Smooth muscle cell of the brain vasculature (primary cell): ENCODE measurements around the gene TRIM48.
"Not testable (repeated sequence)": the region's sequence is repeated elsewhere in the genome, so short reads cannot be mapped to it uniquely, and the experiment has no call there.

Experiments
- DNase-seq: peaks from one replicate; pipeline ENCODE4 v3.0.0-alpha.2; 2012; ENCODE audit warnings: low read depth, low spot score

The TRIM48 gene, protein sequence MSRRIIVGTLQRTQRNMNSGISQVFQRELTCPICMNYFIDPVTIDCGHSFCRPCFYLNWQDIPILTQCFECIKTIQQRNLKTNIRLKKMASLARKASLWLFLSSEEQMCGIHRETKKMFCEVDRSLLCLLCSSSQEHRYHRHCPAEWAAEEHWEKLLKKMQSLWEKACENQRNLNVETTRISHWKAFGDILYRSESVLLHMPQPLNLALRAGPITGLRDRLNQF

DNA sequence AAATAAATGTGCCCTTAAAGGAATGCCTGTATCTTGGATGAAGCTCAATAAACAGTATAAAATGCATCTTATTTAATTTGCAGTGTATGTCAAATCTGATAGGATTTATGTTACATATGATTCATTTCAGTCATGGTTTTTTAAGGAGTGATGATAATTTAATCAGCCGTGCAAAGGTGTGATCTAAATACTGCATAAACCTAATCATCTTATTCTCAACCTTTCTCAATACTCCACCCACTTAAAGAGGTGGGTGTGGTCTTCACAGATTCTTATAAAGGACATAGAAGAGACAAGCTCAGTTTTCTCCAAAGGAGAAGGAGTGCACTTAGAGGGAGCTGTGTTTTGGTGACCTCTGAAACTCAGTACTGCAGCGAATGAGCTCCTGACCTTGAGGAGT is at the start of gene TRIM48:
TSS of gene TRIM48 (plus strand) at position 301 of the 400 bp plus-strand sequence. CDS start 113 bp downstream, outside the sequence.
- DNase-seq: not testable (repeated sequence)

DNA sequence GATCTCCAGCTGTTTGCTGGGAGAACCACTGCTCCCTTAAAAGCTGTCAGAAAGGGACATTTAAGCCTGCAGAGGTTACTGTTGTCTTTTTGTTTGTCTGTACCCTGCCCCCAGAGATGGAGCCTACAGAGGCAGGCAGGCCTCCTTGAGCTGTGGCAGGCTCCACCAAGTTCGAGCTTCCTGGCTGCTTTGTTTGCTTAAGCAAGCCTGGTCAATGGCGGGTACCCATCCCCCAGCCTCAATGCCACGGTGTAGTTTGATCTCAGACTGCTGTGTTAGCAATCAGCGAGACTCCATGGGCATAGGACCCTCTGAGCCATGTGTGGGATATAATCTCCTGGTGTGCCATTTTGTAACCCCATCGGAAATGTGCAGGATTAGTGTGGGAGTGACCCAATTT is 23.6 kb upstream of the TRIM48 start:
- DNase-seq: not testable (repeated sequence)

DNA sequence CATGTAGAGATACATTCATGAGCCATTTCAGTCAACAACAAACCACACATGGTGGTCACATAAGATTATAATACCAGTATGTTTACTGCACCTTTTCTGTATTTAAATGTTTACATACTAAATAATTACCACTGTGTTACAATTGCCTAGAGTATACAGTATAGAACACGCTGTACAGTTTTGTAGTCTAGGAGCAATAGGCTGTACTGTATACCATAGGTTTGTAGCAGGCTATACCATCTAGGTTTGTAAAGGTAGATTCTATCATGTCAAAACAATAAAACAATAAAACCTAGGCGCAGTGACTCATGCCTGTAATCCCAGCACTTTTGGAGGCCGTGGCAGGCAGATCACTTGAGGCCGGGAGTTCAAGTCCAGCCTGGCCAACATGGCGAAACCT is 1.1 kb downstream of the TRIM48 start:
- no peak for DNase-seq
